ENCODE results near the gene HLA-B. TPM values are rescaled to one million over a fixed set of nuclear protein-coding genes. Genes with fewer than 3 reads are reported as not detected.

Gene HLA-B
- total RNA-seq, 1 experiment from 2014 or later, result 6,541 TPM

DNA sequence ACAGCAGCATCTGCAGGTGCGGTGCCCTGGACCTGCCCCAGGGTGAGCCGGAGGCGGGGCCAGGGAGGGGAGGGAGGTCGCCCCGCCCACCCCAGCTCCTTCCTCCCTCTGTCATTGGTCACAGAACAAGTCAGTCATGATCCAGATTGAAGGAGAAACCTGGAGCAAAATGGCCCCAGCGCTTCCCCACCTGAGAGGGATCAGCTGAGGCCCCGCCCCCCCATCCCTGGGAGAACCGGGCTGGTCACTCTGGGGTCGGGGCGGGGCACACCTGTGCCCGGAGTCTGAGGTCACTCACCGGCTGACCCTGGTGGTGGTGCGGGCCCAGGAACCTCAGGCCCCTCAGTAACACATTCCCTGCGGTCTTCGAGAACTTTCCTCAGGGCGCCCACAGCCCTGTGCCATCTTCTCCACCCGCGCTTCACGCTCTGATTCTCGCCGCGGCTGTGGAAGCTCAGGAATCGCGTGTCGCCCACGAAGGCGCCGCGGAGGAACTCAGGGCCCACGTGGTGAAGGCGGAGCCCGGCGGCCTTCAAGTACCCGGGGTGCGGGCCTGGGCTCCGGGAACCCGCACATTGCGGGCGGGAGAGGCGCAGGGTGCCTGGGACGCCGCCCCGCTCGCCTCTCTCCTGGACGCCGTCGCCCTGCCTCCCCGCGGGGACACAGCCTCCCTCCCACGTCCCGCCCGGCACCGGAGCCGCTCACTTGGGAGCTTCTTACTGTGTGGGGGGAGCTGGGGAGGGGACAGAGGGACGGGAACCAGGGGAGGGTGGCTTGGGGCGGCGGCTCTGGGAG, 48.7 kb downstream of the HLA-B start:
- DNase-seq (ENCODE audit: low read depth), result no peak

DNA sequence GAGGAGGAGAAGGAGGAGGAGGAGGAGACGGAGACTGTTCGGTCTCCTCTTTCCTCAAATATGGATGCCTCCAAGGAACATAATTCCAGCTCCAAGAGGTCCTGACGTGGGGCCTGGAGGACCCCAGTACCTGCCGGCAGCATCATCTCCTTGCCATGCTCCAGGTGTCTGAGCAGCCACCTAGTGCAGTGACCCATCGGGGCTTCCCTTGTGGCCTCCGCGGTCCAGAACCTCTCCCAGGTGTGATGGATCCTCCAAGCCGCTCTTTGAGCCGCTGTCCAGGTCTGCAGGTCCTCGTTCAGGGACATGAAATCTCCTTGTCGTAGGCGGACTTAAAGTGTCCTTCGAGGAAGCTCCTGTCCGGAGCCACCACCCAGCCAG, 49.3 kb downstream of the HLA-B start:
- no peak for DNase-seq (ENCODE audit: low read depth)

DNA sequence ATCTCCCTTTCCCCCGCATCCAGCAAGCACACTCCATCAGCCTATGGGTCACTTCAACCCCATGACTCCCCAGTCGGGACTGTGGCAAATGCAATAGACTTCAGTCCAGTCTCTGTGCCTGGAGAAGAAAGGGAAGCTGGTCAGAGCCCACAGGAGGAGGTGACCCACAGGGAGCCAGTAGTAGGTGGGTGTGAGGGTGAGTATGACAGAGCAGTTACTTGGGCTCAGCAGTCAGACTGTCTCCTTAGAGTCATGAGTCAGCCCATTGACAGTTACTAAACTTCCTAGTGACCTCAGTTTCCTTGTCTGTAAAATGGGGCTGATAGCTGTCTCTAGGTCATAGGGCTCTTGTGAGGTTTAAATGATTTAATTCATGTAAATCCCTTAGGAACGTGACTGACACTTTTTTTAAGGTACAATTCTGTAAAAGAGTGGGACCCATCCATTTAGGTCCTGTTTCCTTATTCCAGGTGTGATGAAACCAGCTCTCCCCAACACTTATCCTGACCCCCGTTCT, 51.2 kb downstream of the HLA-B start:
- no peak for DNase-seq (ENCODE audit: low read depth)

GRCh38 chr6:31304683-31305082, 52.3 kb downstream of the HLA-B start:
- DNase-seq (ENCODE audit: low read depth), result peak; percentile 55

Other genes starting within 250 kb of the HLA-B start
- not detected in 2 replicates for gene C6orf15, start 244.6 kb downstream of the HLA-B start, total RNA-seq (2014; rRNA removed; shearing (Covaris generic))
- 0.15 and 8.3 TPM in 2 replicates for gene PSORS1C1, start 242.4 kb downstream of the HLA-B start, total RNA-seq (2014; rRNA removed; shearing (Covaris generic))
- not detected in 2 replicates for gene CDSN, start 236.7 kb downstream of the HLA-B start, total RNA-seq (2014; rRNA removed; shearing (Covaris generic))
- gene PSORS1C2, start 218.1 kb downstream of the HLA-B start, total RNA-seq (2014; rRNA removed; shearing (Covaris generic)), result not detected in 2 replicates
- 25.5 and 25.9 TPM in 2 replicates for gene CCHCR1, start 199.4 kb downstream of the HLA-B start, total RNA-seq (2014; rRNA removed; shearing (Covaris generic))
- gene TCF19, start 198.6 kb downstream of the HLA-B start, total RNA-seq (2014; rRNA removed; shearing (Covaris generic)), result 84.1 and 130 TPM in 2 replicates
- gene POU5F1, start 186.5 kb downstream of the HLA-B start, total RNA-seq (2014; rRNA removed; shearing (Covaris generic)), result 0.39 TPM in 1 of 2 replicates, not detected in the other
- 2,132 and 2,500 TPM in 2 replicates for gene HLA-C, start 85.1 kb downstream of the HLA-B start, total RNA-seq (2014; rRNA removed; shearing (Covaris generic))
- gene MICA, start 46.4 kb upstream of the HLA-B start, total RNA-seq (2014; rRNA removed; shearing (Covaris generic)), result 155 and 164 TPM in 2 replicates
- 47.6 and 59.9 TPM in 2 replicates for gene MICB, start 141.0 kb upstream of the HLA-B start, total RNA-seq (2014; rRNA removed; shearing (Covaris generic))
- gene MCCD1, start 171.8 kb upstream of the HLA-B start, total RNA-seq (2014; rRNA removed; shearing (Covaris generic)), result not detected in 2 replicates
- 351 and 506 TPM in 2 replicates for gene DDX39B, start 184.8 kb upstream of the HLA-B start, total RNA-seq (2014; rRNA removed; shearing (Covaris generic))
- gene ATP6V1G2, start 189.4 kb upstream of the HLA-B start, total RNA-seq (2014; rRNA removed; shearing (Covaris generic)), result 0.20 TPM in 1 of 2 replicates, not detected in the other
- gene NFKBIL1, start 190.4 kb upstream of the HLA-B start, total RNA-seq (2014; rRNA removed; shearing (Covaris generic)), result 12.8 and 25.7 TPM in 2 replicates
- gene LTA, start 215.1 kb upstream of the HLA-B start, total RNA-seq (2014; rRNA removed; shearing (Covaris generic)), result not detected in 2 replicates
- 0.47 and 0.62 TPM in 2 replicates for gene TNF, start 218.4 kb upstream of the HLA-B start, total RNA-seq (2014; rRNA removed; shearing (Covaris generic))
- gene LTB, start 225.2 kb upstream of the HLA-B start, total RNA-seq (2014; rRNA removed; shearing (Covaris generic)), result 2.1 and 4.6 TPM in 2 replicates
- gene LST1, start 229.1 kb upstream of the HLA-B start, total RNA-seq (2014; rRNA removed; shearing (Covaris generic)), result not detected in 2 replicates
- gene NCR3, start 235.8 kb upstream of the HLA-B start, total RNA-seq (2014; rRNA removed; shearing (Covaris generic)), result not detected in 2 replicates